ENCODE data around the gene SMARCD1.

The SMARCD1 gene

DNA sequence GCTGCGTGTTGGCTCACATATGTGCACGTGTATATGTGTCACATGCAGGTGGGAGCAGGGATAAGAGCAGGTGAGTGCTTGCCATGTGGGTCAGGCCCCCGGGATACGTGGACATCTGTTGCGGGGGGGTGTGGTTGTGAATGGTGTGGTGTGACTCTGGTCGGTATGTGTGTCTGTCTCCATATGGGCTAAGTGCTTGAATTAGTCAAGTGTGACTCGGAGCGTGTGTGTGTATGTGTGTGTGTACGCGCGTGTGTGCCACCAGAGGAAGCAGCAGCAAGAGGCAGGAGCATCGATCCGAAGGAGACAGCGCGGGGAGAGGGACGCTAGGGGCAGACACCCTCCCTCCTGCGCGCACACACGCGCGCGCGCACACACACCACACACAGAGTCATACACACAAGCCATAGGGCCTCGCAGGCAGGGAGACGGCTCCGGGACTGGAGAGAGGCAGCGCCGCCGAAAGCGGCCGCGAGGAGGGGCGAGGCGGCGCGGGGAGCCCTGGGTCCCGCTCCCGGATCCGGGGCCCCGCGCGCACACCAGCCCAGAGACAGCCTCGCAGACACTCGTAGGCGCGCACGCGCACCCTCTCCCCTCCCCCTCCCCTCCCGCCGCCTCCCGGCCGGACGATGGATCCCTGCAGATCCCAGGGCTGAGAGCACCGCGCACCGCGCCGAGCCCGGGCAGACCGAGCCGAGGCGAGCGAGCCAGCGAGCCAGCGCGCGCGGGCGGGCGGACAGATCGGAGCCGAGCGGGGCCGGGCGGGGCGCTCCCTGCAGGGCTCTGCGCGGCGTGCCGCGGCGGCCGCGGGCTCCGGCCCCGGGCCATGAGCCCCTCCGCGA lies 27.9 kb upstream of the SMARCD1 start, which contains the start of gene ASIC1:
Gene ASIC1 (plus strand): TSS at position 597 of the 842 bp plus-strand sequence. CDS start 1,171 bp downstream, outside the sequence.
- in situ Hi-C loops (cut with MboI; ENCODE audit: low sequenced_read_pairs): no loop called here

- in situ Hi-C loops (cut with MboI; ENCODE audit: low sequenced_read_pairs): no loop called here
Measured at GRCh38 chr12:50057896-50058670, 27.1 kb upstream of the SMARCD1 start.

- in situ Hi-C loops (cut with MboI; ENCODE audit: low sequenced_read_pairs): no loop called here
Measured at GRCh38 chr12:50058743-50059312, 26.3 kb upstream of the SMARCD1 start.

DNA sequence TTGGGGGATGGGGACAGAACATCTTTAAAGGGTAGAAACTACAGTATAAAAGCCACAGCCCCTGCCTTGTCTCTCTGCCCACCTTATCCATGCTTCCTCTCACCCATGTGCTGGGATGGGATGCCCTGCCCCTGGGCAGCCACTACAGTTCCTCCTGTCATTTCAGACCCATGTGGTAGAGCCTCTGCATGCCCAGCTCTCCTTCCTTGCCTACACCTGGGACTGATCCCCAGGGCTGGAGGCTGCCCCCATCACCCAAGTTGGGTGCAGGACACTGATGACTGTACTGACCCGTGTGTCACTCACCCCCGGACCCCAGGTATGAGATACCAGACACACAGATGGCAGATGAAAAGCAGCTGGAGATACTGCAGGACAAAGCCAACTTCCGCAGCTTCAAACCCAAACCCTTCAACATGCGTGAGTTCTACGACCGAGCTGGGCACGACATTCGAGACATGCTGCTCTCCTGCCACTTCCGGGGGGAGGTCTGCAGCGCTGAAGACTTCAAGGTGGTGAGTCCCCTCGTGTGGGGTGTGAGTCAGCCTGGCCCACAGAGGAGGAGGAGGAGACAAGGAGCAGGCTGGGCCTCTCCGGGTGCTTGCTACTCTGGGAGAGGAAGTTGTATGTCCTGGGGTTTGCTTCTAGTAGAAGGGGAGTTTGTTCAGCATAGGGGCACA lies 25.6 kb upstream of the SMARCD1 start:
- in situ Hi-C loops (cut with MboI; ENCODE audit: low sequenced_read_pairs): no loop called here

DNA sequence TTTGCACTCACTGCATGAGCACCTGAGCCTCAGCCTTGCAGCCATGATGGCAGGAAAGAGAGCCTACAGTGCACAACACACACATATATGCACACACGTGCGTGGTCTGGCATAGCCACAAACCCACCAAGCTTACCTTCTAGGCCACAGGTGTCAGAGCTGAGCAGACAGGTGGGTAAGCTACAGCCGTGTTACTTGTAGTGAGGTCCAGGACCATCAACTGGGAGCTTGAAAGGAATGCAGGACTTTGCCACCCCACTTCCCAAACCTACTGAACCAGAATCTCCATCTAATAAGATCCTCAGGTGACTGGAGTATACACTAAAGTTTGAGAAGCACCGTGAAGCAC lies 25.0 kb upstream of the SMARCD1 start:
- in situ Hi-C loops (cut with MboI; ENCODE audit: low sequenced_read_pairs): no loop called here

- in situ Hi-C loops (cut with MboI; ENCODE audit: low sequenced_read_pairs): no loop called here
Measured at GRCh38 chr12:50061171-50061570, 24.0 kb upstream of the SMARCD1 start.

DNA sequence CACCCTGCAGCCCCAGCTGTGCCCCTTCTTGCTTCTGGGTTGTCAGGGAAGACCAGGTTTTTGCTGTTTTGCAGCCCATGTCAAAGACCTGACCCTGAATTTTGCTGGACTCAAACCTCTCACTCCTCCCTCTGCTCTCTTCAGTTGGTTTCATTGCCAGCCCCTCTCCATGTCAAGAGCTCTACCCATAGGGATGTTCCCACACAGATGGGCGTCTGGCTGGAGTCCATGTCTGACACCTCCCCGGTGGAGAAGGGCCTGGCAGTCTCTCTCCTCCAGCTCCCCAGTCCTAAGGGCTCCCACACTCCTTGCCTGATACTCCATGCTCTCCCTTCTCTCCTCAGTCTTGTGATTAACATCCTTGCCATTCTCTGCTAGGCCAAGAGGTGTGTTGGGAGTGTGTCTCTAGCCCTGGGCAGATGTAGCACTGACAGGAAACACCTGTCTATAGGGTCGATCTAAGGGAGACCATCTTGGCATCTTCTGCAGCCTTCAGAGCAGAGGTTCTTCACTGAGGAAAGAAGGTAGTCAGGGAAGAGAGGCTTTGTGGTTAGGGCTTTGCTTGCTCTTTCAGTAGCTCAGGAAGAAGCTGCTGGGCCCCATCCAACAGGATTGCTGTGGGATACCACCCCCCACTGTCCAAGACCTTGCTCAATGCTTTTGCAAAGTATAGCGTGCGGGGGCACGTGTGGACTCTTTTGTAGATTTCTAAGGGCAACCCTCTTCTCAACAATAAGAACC lies 23.0 kb upstream of the SMARCD1 start:
- in situ Hi-C loops (cut with MboI; ENCODE audit: low sequenced_read_pairs): no loop called here

DNA sequence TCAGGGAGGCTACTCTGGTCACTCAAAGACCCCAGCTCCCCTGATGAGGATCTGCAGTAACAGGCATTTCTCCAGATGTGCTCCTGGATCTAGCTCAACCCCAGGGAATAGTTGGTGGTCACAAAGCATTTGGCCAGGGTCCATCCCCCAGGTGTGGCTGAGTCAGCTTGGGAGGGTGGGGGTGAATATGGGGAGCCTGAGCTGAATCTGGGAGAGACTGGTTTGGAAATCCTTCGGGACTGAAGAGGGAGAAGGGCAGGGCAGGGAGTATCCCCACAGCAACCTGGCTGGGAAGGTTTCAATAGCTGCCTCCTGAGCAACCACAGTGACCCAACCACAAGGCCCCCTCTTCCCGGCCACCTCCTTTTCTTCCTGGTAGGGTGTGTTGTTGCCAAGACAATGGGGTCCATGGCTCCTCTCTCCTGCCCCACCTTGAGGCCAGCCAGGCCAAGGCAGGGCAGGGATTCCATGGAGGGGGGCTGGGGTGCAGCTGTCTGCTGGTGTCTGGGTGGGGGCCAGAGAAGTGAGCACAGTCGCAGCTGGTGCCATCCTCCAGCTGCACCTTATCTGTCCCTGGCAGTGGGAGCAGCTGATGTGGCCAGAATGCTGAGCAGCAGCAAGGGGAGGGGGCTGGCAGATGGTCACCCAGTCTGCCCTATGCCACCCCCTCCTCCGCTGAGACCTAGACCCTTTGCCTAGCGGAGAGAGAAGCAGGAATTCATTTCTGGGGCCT lies 22.2 kb upstream of the SMARCD1 start:
- in situ Hi-C loops (cut with MboI; ENCODE audit: low sequenced_read_pairs): no loop called here

- in situ Hi-C loops (cut with MboI; ENCODE audit: low sequenced_read_pairs): no loop called here
Measured at GRCh38 chr12:50065726-50066310, 19.3 kb upstream of the SMARCD1 start.

DNA sequence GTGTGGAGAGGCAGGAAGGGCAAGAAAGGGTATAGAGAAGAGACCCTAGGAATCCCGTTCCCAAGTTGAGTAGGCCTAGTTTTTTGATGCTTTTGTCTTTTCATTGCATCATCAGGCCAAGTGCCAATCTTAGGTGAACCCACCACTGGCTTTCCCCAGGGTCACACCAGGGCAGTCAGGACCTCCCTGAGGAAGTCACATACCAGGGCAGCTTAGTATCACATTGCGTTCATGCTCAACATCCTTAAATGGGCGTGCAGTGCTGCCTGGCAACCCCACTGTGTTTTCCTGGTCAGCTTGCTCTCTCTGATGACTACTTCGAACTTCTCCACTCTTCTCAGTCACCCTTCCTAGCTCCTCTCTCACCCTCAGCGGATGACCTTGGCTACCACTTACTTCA lies 18.7 kb upstream of the SMARCD1 start:
- in situ Hi-C loops (cut with MboI; ENCODE audit: low sequenced_read_pairs): no loop called here

DNA sequence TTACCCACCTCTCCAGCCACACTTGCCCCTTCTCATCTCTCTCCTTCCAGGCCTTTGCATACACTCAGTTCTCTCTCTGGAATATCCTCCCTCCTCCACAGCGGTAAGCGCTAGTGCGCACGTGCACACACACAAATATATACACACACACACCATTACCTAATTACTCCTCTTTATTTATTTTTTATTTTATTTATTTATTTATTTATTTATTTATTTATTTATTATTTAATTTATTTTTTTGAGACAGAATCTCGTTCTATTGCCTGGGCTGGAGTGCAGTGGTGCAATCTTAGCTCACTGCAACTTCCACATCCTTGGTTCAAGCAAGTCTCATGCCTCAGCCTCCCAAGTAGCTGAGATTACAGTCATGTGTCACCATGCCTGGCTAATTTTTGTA lies 16.1 kb upstream of the SMARCD1 start:
- in situ Hi-C loops (cut with MboI; ENCODE audit: low sequenced_read_pairs): no loop called here

DNA sequence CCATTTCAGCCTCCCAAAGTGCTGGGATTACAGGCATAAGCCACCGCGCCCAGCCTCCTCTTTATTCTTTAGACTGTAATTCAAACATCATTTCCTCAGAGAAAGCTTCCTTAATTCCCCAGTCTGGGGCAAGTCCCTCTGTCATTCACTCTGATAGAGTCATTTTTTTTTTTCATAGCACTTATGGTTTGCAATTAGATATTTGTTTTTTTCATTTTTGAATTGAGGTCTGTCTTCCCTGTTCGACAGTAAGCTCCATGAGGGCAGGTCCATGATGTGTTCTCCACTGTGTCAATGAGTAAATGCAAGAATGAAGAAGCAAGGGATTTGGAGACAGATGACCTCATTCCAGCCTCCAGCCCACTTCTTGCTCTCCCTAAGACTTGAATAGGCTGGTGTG lies 15.6 kb upstream of the SMARCD1 start:
- in situ Hi-C loops (cut with MboI; ENCODE audit: low sequenced_read_pairs): no loop called here

DNA sequence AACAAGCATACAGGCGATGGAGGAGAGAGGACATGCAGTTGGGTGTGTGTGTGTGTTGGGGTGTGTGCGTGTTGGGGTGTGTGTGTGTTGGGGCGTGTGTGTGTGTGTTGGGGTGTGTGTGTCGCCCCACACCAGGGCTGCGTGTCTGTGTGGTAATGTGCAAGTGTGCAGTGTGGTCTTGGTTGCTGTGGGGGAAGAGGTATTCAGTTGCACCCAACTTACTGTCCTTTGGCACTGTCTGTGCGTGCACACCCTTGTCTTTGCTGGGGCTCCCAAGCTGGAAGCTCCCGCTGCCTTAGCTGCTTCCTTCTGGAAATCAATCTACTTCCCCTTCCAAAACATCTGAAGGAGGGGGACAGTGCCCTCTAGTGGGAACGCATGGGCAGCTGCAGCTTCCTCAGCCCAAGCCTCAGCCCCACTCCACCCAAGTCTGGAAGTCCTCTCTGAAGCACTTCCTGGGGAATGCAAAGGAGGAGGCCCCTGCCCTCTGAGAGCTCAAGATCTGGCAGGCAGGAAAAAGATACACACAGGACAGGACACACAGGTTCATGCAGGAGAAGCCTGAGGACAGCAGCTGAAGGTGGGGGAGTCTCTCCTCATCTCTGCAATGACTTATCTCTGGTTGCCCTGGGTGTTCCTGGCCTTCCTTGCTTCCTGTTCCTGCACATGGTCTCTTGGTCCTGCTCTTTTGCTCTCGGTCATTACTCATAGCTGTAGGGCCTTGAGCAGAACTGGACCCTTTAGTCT lies 14.7 kb upstream of the SMARCD1 start:
- in situ Hi-C loops (cut with MboI; ENCODE audit: low sequenced_read_pairs): no loop called here

DNA sequence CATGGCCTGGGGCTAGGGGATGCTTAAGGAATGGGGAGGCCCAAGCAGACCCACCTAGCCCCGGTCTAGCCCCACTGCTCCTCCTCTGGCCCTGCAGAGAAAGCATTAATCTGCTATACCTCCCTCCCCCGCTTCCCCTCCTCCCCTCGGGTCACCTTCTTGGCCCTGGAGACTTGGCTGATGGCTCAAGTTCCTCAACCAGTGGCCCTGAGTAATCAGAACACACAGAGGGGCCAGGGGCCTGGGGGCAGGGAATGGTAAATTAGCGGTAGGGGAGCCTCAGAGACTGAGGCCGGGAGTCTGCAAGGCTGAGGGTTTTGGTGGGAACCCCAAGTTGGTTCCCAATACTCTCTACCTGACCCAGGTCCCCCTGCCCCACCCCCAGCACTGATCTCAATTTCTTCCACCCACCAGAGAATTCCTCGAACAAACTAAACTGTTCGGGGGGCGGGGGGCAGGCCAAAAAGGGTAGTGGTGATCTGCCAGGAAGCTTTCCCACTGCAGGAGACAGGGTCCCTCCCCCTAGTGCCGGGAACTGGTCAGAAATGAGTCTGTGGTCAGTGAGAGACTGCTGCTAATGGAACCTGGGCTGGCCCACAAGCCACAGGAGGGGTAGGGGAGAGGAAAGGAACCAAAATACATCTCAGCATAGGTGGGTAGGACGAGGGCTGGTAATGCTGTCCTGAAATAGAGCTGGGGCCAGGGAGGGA lies 12.8 kb upstream of the SMARCD1 start:
- in situ Hi-C loops (cut with MboI; ENCODE audit: low sequenced_read_pairs): no loop called here

- in situ Hi-C loops (cut with MboI; ENCODE audit: low sequenced_read_pairs): no loop called here
Measured at GRCh38 chr12:50073206-50073605, 11.9 kb upstream of the SMARCD1 start.

DNA sequence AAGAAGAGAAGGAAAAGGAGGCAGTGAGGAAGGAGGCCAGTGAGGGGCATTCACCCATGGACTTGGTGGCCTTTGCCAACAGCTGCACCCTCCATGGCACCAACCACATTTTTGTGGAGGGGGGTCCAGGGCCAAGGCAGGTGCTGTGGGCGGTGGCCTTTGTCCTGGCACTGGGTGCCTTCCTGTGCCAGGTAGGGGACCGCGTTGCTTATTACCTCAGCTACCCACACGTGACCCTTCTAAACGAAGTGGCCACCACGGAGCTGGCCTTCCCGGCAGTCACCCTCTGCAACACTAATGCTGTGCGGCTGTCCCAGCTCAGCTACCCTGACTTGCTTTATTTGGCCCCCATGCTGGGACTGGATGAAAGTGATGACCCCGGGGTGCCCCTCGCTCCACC lies 11.4 kb upstream of the SMARCD1 start:
- in situ Hi-C loops (cut with MboI; ENCODE audit: low sequenced_read_pairs): no loop called here

DNA sequence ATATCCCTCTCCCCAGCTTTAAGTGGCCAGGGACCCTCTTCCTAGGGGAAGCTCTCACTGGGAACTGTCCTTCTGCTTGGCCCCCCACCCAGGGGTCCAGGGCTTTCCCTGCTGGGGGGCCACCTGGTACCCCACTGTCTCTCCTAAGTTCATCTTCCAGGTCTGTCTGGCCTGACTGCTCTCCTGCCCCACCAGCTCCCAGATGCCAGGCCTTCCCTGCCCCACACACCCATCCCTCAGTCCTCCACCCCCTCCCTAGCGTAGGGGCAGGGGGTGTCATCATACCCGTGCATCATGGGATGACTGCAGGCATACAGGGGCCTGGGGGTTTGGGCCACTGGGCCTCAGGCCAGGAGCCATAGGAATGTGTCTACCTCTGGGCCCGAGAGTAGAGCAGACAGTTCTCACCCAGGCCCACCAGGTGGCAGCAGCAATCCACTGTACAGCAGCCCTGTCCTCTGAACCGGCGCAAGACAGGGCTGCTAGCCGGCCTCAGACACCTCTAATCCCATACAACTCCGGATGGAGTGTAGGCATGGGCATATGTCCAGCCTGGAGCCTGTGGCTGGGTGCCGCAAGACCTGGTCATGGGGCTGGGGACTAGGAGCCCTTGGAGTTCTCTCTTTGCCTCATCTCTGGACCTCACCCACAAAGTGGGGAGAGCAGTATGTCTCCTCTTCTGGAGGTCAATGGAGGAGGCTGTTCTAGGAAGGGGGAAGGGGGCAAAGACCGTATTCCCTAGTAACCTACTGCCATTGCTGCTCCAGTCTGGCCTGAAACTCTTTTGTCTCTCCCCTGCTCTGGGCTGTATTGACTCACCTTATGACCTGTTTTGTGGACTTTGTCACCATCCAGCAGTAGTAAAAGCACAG lies 10.0 kb upstream of the SMARCD1 start:
- in situ Hi-C loops (cut with MboI; ENCODE audit: low sequenced_read_pairs): no loop called here
